ENCODE measurements around the gene HTT.
"Not testable (repeated sequence)": the region's sequence is repeated elsewhere in the genome, so short reads cannot be mapped to it uniquely, and the experiment has no call there.

Gene HTT

DNA sequence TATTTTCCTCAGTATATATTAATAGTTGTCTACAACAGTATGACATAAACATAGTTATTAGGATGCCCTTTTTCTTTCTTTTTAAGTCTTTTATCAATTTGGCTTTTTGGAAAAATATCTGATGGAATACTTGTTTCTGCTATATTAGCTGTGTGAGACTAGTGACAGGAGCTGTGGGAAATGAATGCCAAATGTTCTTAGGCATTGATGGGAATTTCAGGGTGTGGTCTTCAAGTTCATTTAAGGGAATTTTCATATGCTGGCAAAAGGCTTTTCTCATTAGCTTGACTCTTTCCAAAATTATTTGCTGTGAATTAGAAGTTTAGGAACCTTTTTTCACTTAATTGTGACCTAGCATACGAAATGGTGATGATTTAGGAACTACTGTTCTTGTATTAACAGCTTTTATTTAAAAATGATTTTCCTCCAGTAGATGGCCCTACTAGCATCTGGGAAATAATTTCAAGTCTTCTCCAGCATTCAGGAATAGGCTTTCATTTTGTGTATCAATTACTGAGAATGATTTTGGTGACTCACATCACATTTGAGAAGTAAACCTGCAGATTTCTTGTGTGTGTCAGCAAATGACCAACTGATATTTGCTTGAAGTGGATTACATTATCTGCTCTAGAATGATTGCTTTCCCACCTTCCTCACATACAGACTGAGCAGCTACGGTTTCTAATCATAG lies 70.9 kb downstream of the HTT start:
- no peak for TF ChIP-seq GABPA (IDR thresholded peaks at IDR 0.05; ENCODE audit: low read depth)
- TF ChIP-seq, protein P1, sequence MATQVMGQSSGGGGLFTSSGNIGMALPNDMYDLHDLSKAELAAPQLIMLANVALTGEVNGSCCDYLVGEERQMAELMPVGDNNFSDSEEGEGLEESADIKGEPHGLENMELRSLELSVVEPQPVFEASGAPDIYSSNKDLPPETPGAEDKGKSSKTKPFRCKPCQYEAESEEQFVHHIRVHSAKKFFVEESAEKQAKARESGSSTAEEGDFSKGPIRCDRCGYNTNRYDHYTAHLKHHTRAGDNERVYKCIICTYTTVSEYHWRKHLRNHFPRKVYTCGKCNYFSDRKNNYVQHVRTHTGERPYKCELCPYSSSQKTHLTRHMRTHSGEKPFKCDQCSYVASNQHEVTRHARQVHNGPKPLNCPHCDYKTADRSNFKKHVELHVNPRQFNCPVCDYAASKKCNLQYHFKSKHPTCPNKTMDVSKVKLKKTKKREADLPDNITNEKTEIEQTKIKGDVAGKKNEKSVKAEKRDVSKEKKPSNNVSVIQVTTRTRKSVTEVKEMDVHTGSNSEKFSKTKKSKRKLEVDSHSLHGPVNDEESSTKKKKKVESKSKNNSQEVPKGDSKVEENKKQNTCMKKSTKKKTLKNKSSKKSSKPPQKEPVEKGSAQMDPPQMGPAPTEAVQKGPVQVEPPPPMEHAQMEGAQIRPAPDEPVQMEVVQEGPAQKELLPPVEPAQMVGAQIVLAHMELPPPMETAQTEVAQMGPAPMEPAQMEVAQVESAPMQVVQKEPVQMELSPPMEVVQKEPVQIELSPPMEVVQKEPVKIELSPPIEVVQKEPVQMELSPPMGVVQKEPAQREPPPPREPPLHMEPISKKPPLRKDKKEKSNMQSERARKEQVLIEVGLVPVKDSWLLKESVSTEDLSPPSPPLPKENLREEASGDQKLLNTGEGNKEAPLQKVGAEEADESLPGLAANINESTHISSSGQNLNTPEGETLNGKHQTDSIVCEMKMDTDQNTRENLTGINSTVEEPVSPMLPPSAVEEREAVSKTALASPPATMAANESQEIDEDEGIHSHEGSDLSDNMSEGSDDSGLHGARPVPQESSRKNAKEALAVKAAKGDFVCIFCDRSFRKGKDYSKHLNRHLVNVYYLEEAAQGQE (IDR thresholded peaks at IDR 0.05; ENCODE audit: insufficient replicate concordance, low read depth) = no peak
- TF ChIP-seq SPI1 (IDR thresholded peaks at IDR 0.05; ENCODE audit: borderline replicate concordance, low read depth) = no peak
- TF ChIP-seq, protein P2, sequence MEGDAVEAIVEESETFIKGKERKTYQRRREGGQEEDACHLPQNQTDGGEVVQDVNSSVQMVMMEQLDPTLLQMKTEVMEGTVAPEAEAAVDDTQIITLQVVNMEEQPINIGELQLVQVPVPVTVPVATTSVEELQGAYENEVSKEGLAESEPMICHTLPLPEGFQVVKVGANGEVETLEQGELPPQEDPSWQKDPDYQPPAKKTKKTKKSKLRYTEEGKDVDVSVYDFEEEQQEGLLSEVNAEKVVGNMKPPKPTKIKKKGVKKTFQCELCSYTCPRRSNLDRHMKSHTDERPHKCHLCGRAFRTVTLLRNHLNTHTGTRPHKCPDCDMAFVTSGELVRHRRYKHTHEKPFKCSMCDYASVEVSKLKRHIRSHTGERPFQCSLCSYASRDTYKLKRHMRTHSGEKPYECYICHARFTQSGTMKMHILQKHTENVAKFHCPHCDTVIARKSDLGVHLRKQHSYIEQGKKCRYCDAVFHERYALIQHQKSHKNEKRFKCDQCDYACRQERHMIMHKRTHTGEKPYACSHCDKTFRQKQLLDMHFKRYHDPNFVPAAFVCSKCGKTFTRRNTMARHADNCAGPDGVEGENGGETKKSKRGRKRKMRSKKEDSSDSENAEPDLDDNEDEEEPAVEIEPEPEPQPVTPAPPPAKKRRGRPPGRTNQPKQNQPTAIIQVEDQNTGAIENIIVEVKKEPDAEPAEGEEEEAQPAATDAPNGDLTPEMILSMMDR (IDR thresholded peaks at IDR 0.05; ENCODE audit: insufficient read depth, low read length) = no peak
- TF ChIP-seq POLR2AphosphoS5 (IDR thresholded peaks at IDR 0.05; ENCODE audit: low read depth) = no peak
- H3K27me3 ChIP-seq (ENCODE audit: insufficient read depth, poor library complexity, severe bottlenecking) = no peaks in the 10 kb centered on the region
- no peak overlapping the region for H3K4me3 ChIP-seq (replicated peaks; ENCODE audit: insufficient read depth, low read length)
- no peak for DNase-seq (ENCODE audit: low read depth in 1 of 2, low spot score in 1 of 2)
- no peak overlapping the region for H3K27ac ChIP-seq (replicated peaks)

DNA sequence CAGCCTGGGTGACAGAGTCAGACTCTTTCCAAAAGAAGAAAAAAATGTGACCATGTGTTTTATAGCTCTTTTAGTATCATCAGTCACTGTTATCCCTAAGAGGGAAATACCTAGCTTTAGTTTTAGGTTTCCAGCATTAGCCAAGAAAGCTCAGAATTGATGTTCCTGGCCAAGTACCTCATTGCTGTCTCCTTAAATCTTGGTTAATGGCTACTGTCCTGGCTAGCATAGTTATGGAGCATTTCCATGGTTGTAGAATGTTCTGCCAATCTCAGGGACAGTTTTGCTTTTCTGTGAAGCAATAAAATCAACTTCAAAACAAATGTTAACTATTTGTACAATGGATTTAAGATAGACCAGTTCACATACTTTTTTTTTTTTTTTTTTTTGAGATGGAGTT lies 74.4 kb downstream of the HTT start:
- Histone ChIP-seq H3K4me3 (replicated peaks; ENCODE audit: insufficient read depth, low read length) (no peak overlapping the region), H3K27me3 (ENCODE audit: insufficient read depth, poor library complexity, severe bottlenecking) (no peaks in the 10 kb centered on the region), H3K27ac (replicated peaks) (no peak overlapping the region)
- DNase-seq (ENCODE audit: low read depth in 1 of 2, low spot score in 1 of 2) = no peak
- TF ChIP-seq, protein P1 (IDR thresholded peaks at IDR 0.05; ENCODE audit: insufficient replicate concordance, low read depth) = no peak
- no peak for TF ChIP-seq SPI1 (IDR thresholded peaks at IDR 0.05; ENCODE audit: borderline replicate concordance, low read depth)

DNA sequence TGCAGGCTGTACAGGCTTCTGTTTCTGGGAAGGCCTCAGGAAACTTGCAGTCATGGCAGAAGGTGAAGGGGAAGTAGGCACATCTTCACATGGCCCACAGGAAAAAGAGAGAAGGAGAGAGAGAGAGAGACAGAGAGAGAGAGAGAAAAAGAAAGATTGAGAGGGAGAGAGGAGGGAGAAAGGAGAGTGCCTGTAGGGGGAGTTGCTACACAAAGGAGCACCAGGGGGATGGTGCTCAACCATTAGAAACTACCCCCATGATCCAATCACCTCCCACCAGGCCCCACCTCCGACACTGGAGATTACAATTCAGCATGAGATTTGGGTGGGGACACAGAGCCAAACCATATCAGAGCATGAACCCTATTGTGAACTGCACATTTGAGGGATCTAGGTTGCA lies 76.8 kb downstream of the HTT start:
- not testable (repeated sequence) for H3K27me3 ChIP-seq (ENCODE audit: insufficient read depth, poor library complexity, severe bottlenecking); H3K27ac ChIP-seq (replicated peaks); DNase-seq (ENCODE audit: low read depth in 1 of 2, low spot score in 1 of 2); H3K4me3 ChIP-seq (replicated peaks; ENCODE audit: insufficient read depth, low read length)

DNA sequence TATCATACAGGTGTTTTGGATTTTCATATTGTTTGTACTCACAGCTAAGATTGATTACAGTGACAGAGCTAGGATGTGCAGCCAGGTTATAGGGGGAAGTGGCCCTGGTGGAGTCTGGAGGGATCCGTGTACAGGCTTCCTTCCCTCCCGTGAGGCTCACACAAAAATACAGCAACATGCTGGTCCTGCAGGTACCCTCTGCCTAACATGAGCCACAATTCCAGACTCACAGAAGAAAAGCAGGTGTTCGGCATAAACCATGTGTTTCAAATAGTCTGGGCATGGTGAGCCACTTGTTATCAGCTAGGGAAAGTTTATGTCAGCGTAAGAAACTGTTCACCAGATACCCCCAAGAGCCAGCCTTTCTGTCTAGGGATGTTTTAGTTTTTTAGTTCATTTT lies 82.9 kb downstream of the HTT start:
- no peak for TF ChIP-seq POLR2AphosphoS5 (IDR thresholded peaks at IDR 0.05; ENCODE audit: low read depth)
- TF ChIP-seq, protein P2 (IDR thresholded peaks at IDR 0.05; ENCODE audit: insufficient read depth, low read length) = no peak
- TF ChIP-seq, protein P1 (IDR thresholded peaks at IDR 0.05; ENCODE audit: insufficient replicate concordance, low read depth) = no peak
- TF ChIP-seq GABPA (IDR thresholded peaks at IDR 0.05; ENCODE audit: low read depth) = no peak
- no peak for TF ChIP-seq SPI1 (IDR thresholded peaks at IDR 0.05; ENCODE audit: borderline replicate concordance, low read depth)
- no peaks in the 10 kb centered on the region for H3K27me3 ChIP-seq (ENCODE audit: insufficient read depth, poor library complexity, severe bottlenecking)
- no peak for DNase-seq (ENCODE audit: low read depth in 1 of 2, low spot score in 1 of 2)
- H3K4me3 ChIP-seq (replicated peaks; ENCODE audit: insufficient read depth, low read length) = no peak overlapping the region
- no peak overlapping the region for H3K27ac ChIP-seq (replicated peaks)
